NCI-H2081 treated with DMSO at 0.1 percent for 48 hours (cell line): Measurements from ENCODE around the gene PRKCSH.
"Not testable (repeated sequence)": the region's sequence is repeated elsewhere in the genome, so short reads cannot be mapped to it uniquely, and the experiment has no call there.

Experiments
- DNase-seq: peaks from one replicate; lab custom pipeline; 2025; lab: John Stamatoyannopoulos, UW

The PRKCSH gene

DNA sequence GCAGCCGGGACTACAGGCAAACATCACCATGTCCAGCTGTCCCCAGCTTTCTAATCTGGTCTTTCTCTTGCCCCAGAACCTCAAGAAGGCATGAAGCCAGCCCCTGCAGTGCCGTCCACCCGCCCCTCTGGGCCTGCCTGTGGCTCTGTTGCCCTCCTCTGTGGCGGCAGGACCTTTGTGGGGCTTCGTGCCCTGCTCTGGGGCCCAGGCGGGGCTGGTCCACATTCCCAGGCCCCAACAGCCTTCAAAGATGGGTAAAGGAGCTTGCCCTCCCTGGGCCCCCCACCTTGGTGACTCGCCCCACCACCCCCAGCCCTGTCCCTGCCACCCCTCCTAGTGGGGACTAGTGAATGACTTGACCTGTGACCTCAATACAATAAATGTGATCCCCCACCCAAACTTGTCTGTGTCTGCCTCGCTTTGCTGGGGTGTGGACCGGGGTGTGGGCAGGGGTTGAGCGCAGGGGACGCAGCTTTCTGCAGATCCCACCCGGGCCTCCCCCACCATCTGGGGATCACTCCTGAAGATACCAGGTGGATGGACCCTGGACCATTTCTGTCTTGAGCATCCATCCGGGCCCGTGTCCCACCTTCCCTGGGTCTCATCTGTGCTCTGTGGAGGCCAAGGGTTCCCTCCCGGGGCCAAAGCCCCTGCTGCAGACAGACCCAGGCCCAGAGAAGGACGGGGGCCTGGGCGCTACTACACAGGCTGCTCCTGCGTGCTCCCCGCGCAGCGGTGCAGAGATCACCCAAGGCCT is 15.3 kb downstream of the PRKCSH start:
- no peak for DNase-seq

DNA sequence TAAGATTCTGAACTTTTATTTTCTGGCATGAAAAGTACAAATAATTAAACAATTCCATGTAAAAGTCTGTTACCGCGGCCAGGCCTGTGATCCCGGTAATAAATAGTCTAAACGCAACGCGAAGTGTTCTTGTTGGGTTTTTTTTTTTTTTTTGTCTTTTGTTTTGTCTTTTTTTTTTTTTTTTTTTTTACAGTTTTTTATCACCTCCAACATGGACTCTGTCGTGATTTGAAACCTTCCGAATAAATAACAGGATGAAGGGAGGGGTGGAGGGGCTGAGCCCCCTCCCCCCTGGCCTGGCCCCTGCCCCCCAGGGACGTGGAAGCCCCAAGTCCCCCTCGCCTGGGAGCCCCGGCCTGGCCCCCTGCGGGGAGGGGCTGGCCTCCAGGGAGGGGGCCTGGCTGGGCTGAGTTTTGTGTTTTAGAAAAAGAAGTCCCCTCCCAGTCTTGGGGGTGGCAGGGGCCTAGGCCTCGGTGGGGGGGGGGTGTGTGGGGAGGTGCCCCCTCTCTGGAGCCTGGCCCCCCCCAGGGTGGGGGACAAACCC is 16.0 kb downstream of the PRKCSH start:
- no peak for DNase-seq

GRCh38 chr19:11451871-11452619 is 16.6 kb downstream of the PRKCSH start:
- DNase-seq: no peak

- DNase-seq: no peak
Measured at GRCh38 chr19:11452620-11453310, 17.3 kb downstream of the PRKCSH start.

- DNase-seq: no peak
Measured at GRCh38 chr19:11453468-11454341, 18.3 kb downstream of the PRKCSH start.

DNA sequence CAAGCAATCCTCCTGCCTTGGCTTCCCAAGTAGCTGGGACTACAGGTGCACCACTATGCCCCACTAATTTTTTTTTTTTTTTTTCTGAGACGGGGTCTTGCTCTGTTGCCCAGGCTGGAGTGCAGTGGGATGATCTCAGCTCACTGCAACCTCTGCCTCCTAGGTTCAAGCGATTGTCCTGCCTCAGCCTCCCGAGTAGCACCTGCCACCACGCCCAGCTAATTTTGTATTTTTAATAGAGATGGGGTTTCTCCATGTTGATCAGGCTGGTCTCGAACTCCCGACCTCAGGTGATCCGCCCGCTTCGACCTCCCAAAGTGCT is 19.8 kb downstream of the PRKCSH start:
- DNase-seq: not testable (repeated sequence)

DNA sequence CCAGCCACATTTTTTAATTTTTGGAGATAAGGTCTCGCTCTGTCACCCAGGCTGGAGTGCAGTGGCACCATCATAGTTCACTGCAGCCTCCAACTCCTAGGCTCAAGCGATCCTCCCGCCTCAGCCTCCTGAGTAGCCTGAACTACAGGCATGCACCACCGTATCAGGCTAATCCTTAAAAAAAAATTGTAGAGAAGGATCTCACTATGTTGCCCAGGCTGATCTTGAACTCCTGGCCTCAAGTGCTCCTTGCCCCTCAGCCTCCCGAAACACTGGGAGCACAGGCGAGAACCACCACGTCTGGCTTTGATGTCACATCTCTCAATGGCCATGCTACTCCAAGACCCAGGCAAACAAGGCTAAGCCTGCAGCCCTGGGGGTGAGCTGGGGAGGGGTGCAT is 21.2 kb downstream of the PRKCSH start:
- no peak for DNase-seq

DNA sequence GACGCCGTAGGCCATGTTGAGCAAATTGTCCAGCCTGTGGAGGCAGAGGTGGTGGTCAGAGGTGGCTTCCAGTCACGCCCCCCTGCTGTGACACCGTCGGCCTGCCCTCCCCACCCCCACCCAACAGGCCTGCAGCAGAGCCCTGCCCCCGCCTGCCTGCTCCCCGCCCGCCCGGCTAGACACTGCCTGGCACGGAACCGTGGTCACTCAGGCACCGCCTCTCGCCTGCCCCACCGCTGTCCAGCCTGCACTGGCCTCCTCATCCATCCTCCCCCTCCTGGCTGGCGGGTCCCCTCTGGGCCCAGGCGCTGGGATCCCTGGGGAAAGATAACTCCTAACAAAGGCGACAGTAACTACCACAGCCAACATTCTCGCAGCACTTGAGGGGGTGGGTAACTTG is 21.7 kb downstream of the PRKCSH start:
- no peak for DNase-seq

GRCh38 chr19:11457831-11458230 is 22.4 kb downstream of the PRKCSH start:
- DNase-seq: no peak

- no peak for DNase-seq
Measured at GRCh38 chr19:11458236-11458900, 22.9 kb downstream of the PRKCSH start.

- not testable (repeated sequence) for DNase-seq
Measured at GRCh38 chr19:11458912-11459311, 23.5 kb downstream of the PRKCSH start.

DNA sequence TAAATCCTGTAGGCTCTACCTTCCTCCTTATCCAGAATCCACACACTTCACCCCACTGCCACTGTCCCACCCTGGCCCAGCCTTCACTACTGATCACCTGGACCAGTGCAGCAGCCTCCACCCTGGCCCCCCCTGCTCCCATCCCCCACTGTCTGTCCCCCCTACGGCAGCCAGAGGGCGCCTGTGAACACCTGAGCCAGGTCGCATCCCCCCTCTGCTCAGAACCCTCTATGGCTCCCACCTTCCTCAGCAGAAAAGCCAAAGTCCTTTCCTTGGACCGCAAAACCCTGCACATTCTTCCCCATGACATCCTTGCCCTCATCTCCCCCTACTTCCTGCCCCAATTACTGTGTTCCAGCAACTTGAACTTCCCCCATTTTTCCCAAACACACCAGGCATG is 24.8 kb downstream of the PRKCSH start:
- DNase-seq: no peak

- DNase-seq: no peak
Measured at GRCh38 chr19:11461453-11461852, 26.0 kb downstream of the PRKCSH start.

- no peak for DNase-seq
Measured at GRCh38 chr19:11463391-11463790, 28.0 kb downstream of the PRKCSH start.

DNA sequence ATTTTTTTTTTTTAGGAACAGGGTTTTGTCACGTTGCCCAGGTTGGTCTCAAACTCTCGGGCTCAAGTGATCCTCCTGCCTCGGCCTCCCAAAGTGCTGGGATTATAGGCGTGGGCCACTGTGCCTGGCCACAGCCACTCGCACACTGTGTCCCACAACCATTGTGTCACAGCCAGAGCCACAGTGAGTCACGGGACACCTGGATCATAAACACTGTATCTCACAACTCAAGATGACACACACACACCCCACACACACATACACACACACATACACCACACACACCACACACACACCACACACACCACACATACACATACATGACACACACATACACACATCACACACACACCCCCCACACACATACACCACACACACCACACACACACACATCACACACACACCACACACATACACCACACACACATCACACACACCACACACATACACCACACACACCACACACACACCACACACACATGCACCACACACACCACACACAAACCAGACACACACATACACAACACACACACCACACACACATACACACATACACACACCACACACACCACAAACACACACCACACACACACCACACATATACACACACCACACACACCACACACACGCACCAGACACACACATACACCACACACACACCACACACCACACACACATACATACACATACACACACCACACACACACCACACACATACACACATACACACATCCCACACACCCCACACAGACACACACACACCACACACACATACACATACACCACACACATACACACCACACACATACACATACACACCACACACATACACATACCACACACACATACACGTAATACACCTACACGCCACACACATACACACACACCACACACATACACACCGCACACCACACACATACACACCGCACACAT is 29.2 kb downstream of the PRKCSH start:
- DNase-seq: no peak

GRCh38 chr19:11465600-11465999 is 30.2 kb downstream of the PRKCSH start:
- DNase-seq: no peak

DNA sequence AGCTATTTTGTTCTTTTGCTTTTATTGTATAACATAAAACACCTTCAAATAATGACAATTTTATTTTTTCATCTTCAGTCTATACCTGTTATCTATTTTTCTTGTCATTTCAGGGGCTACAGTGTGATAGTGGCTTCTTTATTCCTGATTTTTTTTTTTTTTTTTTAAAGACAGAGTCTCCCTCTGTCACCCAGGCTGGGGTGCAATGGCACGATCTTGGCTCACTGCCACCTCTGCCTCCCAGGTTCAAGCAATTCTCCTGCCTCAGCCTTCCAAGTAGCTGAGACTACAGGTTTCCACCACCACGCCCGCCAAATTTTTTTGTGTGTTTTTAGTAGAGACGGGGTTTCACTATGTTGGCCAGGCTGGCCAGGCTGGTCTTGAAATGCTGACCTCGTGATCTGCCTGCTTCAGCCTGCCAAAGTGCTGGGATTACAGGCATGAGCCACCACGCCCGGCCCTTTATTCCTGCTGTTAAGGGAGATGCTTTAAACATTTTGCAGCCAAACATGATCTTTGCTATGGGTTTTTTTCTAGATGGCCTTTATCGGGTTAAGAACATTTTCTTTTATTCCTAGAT is 32.9 kb downstream of the PRKCSH start:
- DNase-seq: not testable (repeated sequence)

DNA sequence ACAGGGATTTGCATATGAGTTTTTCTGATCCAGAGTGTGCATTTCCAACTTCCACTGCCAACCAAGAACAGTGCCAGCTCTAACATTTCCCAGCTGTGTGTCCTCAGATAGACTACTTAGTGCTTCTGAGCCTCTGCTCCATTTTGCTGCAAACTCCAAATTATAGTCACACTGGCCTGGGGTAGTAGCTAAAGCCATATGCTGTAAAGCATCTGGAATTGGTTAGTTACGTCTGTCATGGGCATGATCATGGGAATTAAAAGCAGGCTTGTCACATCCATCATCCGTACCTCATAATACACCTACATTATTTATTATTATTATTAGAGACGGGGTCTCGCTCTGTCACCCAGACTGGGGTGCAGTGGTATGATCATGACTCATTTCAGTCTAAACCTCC is 38.3 kb downstream of the PRKCSH start:
- DNase-seq: no peak

DNA sequence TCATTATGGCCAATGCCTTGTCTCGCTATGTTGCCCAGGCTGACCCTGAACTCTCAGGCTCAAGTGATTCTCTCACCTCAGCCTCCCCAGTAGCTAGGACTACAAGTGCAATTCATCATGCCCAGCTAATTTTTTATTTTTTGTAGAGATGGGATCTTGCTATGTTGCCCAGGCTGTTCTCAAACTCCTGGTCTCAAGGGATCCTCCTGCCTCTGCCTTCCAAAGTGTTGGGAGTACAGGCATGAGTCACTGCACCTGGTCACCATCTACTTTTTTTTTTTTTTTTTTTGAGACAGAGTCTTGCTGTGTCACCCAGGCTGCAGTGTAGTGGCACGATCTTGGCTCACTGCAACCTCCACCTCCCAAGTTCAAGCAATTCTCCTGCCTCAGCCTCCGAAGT is 39.9 kb downstream of the PRKCSH start:
- DNase-seq: not testable (repeated sequence)

DNA sequence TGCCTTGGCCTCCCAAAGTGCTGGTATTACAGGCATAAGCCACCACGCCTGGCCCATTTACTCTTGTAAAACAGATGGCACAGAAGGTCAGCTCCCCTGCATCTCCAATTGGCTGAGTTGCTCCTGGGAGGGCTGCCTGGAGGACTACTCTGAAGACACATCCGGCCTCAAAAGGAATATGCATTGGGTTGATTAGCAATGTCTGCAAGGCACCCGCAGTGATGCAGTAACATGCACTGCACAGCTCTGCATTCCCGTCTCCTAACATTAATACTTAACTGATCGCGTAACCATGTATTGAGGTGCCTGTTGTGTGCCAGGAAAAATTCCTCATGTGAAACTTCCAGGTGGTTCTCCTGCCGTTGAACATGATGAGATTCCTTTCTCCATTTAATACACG is 40.4 kb downstream of the PRKCSH start:
- DNase-seq: no peak
